ENCODE data around the gene EIF4E1B. TPM values are rescaled to one million over a fixed set of nuclear protein-coding genes. Genes with fewer than 3 reads are reported as not detected.

EIF4E1B gene
- total and polyA plus RNA-seq, 10 donors, result not detected

DNA sequence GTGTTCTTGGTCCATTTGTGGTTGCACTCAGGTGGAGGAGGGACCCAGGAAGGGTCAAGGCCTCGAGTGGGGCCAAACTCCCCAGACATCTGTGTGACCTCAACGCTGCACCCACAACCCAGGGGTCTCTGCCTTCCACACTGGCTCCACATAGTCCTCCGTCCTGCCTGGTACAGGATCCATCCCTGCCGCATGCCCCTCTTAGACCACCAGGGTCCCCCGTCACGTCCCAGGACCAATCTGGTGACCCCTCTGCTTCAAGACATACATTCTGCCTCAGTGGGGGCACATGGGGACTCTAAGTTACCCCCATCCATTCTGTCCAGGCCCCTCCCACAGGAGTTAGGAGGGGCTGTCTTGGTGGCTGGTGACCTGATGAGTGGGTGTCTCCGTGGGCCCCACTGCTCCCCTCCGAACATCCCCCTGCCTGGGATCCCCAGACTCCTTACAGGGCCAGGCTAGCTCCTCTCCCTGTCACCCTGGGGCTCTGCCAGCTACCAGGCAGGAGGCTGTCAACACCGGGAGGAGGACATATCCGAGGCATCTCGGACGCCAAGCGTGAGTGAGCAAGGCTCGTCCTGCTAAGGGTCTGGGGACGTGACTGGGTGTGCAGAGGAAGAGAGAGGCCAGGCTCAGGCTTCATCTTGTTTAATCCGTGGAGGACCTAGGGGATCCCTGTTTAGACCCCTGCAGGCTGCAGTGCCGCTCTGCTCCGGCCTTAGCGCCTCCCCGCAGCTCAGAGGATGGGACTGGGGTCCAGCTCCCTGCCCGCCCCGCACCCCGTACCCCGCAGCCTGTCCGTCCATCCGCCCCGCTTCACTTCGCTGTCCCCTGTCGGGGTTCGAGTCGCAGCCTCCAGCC lies 49.1 kb downstream of the EIF4E1B start:
- H3K27me3 ChIP-seq (replicated peaks in 1 of 7), result peaks cover 5 to 88% (median 39%) of the 10 kb centered on the region in 7 donors
- WGBS, 5 donors, result 29 to 60% (median 33%) methylated on average over 13 to 31 of the region's 31 CpGs
- DNase-seq, result no peak

DNA sequence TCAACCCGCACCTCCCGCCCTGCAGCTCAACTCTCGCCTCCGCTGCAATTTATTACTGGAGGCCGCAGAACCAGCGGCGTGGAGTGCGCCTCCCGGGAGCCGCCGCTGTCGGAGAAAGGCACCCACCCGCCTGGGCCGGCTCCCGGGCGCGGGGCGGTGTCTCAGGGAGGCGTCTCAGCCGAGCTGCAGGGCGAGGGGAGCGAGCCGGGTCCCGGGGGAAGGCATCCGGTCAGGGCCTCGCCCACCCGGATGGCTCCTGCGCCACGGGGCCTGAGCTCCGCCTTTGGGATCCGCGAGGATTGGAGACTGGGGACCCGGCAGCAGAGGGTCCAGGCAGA lies 49.7 kb downstream of the EIF4E1B start:
- peaks cover 5 to 92% (median 39%) of the 10 kb centered on the region in 7 donors for H3K27me3 ChIP-seq (replicated peaks in 1 of 7)
- H3K27ac ChIP-seq, result no peak overlapping the region
- no peak overlapping the region for H3K4me3 ChIP-seq
- TF ChIP-seq, protein P1, sequence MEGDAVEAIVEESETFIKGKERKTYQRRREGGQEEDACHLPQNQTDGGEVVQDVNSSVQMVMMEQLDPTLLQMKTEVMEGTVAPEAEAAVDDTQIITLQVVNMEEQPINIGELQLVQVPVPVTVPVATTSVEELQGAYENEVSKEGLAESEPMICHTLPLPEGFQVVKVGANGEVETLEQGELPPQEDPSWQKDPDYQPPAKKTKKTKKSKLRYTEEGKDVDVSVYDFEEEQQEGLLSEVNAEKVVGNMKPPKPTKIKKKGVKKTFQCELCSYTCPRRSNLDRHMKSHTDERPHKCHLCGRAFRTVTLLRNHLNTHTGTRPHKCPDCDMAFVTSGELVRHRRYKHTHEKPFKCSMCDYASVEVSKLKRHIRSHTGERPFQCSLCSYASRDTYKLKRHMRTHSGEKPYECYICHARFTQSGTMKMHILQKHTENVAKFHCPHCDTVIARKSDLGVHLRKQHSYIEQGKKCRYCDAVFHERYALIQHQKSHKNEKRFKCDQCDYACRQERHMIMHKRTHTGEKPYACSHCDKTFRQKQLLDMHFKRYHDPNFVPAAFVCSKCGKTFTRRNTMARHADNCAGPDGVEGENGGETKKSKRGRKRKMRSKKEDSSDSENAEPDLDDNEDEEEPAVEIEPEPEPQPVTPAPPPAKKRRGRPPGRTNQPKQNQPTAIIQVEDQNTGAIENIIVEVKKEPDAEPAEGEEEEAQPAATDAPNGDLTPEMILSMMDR (IDR thresholded peaks at IDR 0.05 in 8 of 11, conservative IDR thresholded peaks at IDR 0.05 in 3 of 11), result no peak
- TF ChIP-seq POLR2A (IDR thresholded peaks at IDR 0.05) (no peak), POLR2AphosphoS5 (IDR thresholded peaks at IDR 0.05) (no peak)
- H3K36me3 ChIP-seq, result no peaks in the 10 kb centered on the region
- H3K4me1 ChIP-seq, result peaks cover 0 to 10% (median 0%) of the 10 kb centered on the region in 6 donors
- intact Hi-C loops (cut with DNase I; ENCODE audit: low total_unique reads), result no loop called here
- DNase-seq, result no peak
- peaks cover 0 to 13% (median 9%) of the 10 kb centered on the region in 8 donors for H3K9me3 ChIP-seq
- WGBS, 5 donors, result 4 to 8% (median 6%) methylated on average over 17 to 33 of the region's 33 CpGs

More for the DNA sequence above, 49.1 kb downstream of the EIF4E1B start:
- Histone ChIP-seq H3K4me3 (no peak overlapping the region), H3K9me3 (peaks cover 0 to 7% (median 3%) of the 10 kb centered on the region in 8 donors), H3K36me3 (no peaks in the 10 kb centered on the region), H3K27ac (no peak overlapping the region), H3K4me1 (peaks cover 0 to 10% (median 0%) of the 10 kb centered on the region in 6 donors)
- intact Hi-C loops (cut with DNase I; ENCODE audit: low total_unique reads), result no loop called here
- TF ChIP-seq POLR2A (IDR thresholded peaks at IDR 0.05) (no peak), POLR2AphosphoS5 (IDR thresholded peaks at IDR 0.05) (no peak)
- TF ChIP-seq, protein P1 (IDR thresholded peaks at IDR 0.05 in 8 of 11, conservative IDR thresholded peaks at IDR 0.05 in 3 of 11), result no peak

DNA sequence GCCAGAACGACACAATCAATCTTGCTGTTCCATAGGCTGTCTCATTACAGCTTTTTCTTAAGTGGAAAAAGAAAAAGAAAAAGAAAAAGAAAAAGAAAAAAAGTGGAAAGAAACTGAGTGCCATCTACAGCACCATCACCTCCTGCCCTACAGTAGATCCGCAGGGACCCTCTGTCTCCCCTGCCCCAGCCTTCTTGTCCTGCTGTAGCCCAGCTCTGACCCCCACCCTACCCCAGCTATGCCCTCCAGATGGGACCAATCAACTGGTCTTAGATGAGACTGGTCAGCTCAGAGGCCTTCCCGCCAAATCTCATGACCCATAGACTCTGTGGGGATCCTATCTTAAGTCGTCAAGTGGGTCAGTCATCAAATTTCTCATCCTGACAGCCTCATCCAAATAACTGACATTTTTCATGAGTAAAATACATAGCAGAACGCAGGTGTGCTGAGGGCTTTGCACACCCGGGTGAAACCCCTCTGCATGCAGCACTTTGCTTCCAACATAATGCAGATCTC lies 51.6 kb downstream of the EIF4E1B start:
- DNase-seq, result no peak
- Histone ChIP-seq H3K27me3 (replicated peaks in 1 of 7) (peaks cover 5 to 90% (median 39%) of the 10 kb centered on the region in 7 donors), H3K36me3 (no peaks in the 10 kb centered on the region), H3K4me3 (no peak overlapping the region), H3K4me1 (peaks cover 0 to 9% (median 0%) of the 10 kb centered on the region in 6 donors), H3K27ac (no peak overlapping the region), H3K9me3 (peaks cover 0 to 32% (median 13%) of the 10 kb centered on the region in 8 donors)
- no peak for TF ChIP-seq POLR2AphosphoS5 (IDR thresholded peaks at IDR 0.05)
- no peak for TF ChIP-seq POLR2A (IDR thresholded peaks at IDR 0.05)
- TF ChIP-seq, protein P1 (IDR thresholded peaks at IDR 0.05 in 8 of 11, conservative IDR thresholded peaks at IDR 0.05 in 3 of 11), result no peak
- WGBS, 5 donors, result 61 to 87% (median 72%) methylated on average over 6 of the region's 6 CpGs
- intact Hi-C loops (cut with DNase I; ENCODE audit: low total_unique reads), result no loop called here

DNA sequence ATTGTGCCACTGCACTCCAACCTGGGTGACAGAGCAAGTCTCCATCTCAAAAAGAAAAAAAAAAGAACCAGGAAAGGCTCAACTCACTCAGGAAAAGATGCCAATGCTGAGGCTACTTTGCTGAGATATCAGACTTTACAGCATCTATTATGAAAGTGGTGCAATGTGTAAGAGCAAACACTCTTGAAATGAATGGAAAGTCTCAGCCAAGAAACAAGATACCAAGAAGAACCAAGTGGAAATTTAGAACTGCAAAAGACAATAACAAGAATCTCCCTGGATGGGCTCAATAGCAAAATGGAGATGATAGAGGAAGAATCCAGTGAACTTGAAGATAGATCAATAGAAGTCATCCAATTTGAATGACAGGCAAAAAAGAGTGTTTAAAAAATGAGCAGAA lies 54.5 kb downstream of the EIF4E1B start:
- Histone ChIP-seq H3K27me3 (replicated peaks in 1 of 7) (peaks cover 5 to 85% (median 21%) of the 10 kb centered on the region in 7 donors), H3K36me3 (no peaks in the 10 kb centered on the region), H3K4me3 (no peak overlapping the region), H3K9me3 (peaks cover 0 to 46% (median 25%) of the 10 kb centered on the region in 8 donors), H3K4me1 (peaks cover 0 to 5% (median 0%) of the 10 kb centered on the region in 6 donors), H3K27ac (no peak overlapping the region)
- TF ChIP-seq, protein P1 (IDR thresholded peaks at IDR 0.05 in 8 of 11, conservative IDR thresholded peaks at IDR 0.05 in 3 of 11), result no peak
- TF ChIP-seq POLR2AphosphoS5 (IDR thresholded peaks at IDR 0.05) (no peak), POLR2A (IDR thresholded peaks at IDR 0.05) (no peak)
- DNase-seq, result no peak
- intact Hi-C loops (cut with DNase I; ENCODE audit: low total_unique reads), result no loop called here

Measured in spleen (tissue), 11 donors.